Left lung (tissue), 10 donors: Measurements from ENCODE around the gene HOXB1. TPM values are rescaled to one million over a fixed set of nuclear protein-coding genes. Genes with fewer than 3 reads are reported as not detected.
A peak's percentile ranks its signal among the peaks of the same experiment; 100 is the strongest.

Experiments used
- ATAC-seq: fragments of 200-7000 bp; cut with Tn5 transposase; one replicate; pipeline ENCODE4 v1.9.1; 2020; ENCODE audit warnings: moderate library complexity
- DNase-seq, 4 donors: peaks; one replicate each; pipeline ENCODE4 v3.0.0-alpha.2; 2013 to 2020
- H3K27ac ChIP-seq, 2 donors: fragments of 200-600 bp; sonication (generic) in 1 of 2; one replicate each; pipeline versions ENCODE4 v1.5.0 to v1.8.0; 2020 to 2021
- H3K27me3 ChIP-seq, 2 donors: fragments of 200-600 bp; sonication (generic) in 1 of 2; one replicate each; pipeline versions ENCODE4 v1.5.0 to v1.8.0; 2020 to 2021
- H3K36me3 ChIP-seq, 2 donors: fragments of 200-600 bp; sonication (generic) in 1 of 2; one replicate each; pipeline versions ENCODE4 v1.5.0 to v1.8.0; 2020 to 2021
- H3K4me1 ChIP-seq, 2 donors: fragments of 200-600 bp; one replicate each; pipeline ENCODE4 v1.8.0; 2021
- H3K4me3 ChIP-seq, 2 donors: fragments of 200-600 bp; sonication (generic) in 1 of 2; one replicate each; pipeline versions ENCODE4 v1.5.0 to v1.8.0; 2020 to 2021; ENCODE audit warnings: mild to moderate bottlenecking in 1 of 2
- H3K9me3 ChIP-seq, 2 donors: fragments of 200-600 bp; sonication (generic) in 1 of 2; one replicate each; pipeline versions ENCODE4 v1.5.0 to v1.8.0; 2020 to 2021
- intact Hi-C, 2 donors: fragments of 100-400 bp; cut with DNase I; formaldehyde crosslinking; loops; one replicate each; pipeline versions ENCODE4 v1.11.2 to v1.14.2; 2022
- polyA plus RNA-seq, 6 donors: library from polyadenylated mRNA; unstranded; fragments of 120-200 nt; gene quantifications; one replicate each; pipeline ENCODE4 v1.2.1, GENCODE V29; 2013; ENCODE audit not compliant: insufficient read length in 6 of 6
- total RNA-seq, 2 donors: library from RNA; stranded (reverse); fragmentation: NEBNext Ultra II Directional; extraction: Animal tissue kit (Norgen Biotek cat#: 25700); gene quantifications; one replicate each; pipeline ENCODE4 v1.2.1, GENCODE V29; 2021
- TF ChIP-seq, protein P1 (sequence below), 2 donors: fragments of 200-600 bp; sonication (generic) in 1 of 2; IDR thresholded peaks; one replicate each; pipeline versions ENCODE4 v1.5.0 to v1.8.0; 2021; ENCODE audit warnings: antibody characterized with exemption in 2 of 2
- donor health status: DM: no; HTN: yes; CAD: no.
- donor health status: DM: no; HTN: no; CAD: no.

The HOXB1 gene
- total and polyA plus RNA-seq, 8 donors = 0.09 to 0.39 (median 0.10) TPM; not detected in 3

GRCh38 chr17:48542698-48543106, 11.9 kb upstream of the HOXB1 start:
- Histone ChIP-seq H3K27ac (peak overlapping the region; percentile 82 to 89), H3K4me1 (peaks cover 0 to 22% of the 10 kb centered on the region in 2 donors), H3K9me3 (no peaks in the 10 kb centered on the region), H3K27me3 (peaks cover 29 to 100% of the 10 kb centered on the region in 2 donors), H3K4me3 (peak overlapping the region; percentile 51 to 63), H3K36me3 (no peaks in the 10 kb centered on the region)
- DNase-seq (no peak), ATAC-seq (no peak)
- intact Hi-C loops = no loop called here
- TF ChIP-seq, protein P1, sequence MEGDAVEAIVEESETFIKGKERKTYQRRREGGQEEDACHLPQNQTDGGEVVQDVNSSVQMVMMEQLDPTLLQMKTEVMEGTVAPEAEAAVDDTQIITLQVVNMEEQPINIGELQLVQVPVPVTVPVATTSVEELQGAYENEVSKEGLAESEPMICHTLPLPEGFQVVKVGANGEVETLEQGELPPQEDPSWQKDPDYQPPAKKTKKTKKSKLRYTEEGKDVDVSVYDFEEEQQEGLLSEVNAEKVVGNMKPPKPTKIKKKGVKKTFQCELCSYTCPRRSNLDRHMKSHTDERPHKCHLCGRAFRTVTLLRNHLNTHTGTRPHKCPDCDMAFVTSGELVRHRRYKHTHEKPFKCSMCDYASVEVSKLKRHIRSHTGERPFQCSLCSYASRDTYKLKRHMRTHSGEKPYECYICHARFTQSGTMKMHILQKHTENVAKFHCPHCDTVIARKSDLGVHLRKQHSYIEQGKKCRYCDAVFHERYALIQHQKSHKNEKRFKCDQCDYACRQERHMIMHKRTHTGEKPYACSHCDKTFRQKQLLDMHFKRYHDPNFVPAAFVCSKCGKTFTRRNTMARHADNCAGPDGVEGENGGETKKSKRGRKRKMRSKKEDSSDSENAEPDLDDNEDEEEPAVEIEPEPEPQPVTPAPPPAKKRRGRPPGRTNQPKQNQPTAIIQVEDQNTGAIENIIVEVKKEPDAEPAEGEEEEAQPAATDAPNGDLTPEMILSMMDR (IDR thresholded peaks at IDR 0.05) = no peak

DNA sequence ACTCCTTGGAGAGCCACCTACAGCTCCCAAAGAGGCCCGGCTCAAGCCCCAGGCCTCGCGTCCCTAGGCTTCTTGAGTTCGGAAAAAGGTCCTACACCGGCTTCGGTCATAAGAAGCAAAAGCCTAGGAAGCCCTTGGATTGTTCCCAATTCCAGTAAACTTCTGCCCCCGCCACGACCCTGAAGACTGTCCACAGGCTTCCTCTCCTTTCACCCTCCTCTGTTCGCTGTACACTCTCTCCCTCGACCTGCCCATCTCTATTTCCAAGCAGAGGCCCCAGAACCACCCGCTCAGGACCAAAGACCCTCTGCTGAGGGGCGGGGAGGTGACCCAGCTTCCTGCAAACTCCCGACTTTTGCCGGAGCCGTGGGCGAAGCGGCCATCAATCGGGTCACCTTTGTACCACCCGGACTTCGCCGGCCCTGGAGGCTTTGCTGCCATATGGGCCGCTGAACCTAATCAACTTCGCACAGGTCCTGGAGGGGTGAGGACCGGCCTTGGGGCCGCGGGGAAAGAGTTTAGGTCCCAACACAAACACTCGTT, 11.4 kb upstream of the HOXB1 start:
- Histone ChIP-seq H3K4me3 (peak overlapping the region; percentile 51 to 63), H3K9me3 (no peaks in the 10 kb centered on the region), H3K27ac (peak overlapping the region; percentile 82 to 89), H3K4me1 (peaks cover 0 to 22% of the 10 kb centered on the region in 2 donors), H3K36me3 (no peaks in the 10 kb centered on the region), H3K27me3 (peaks cover 29 to 100% of the 10 kb centered on the region in 2 donors)
- DNase-seq (peak in 2 of 4 donors; percentile 25 to 67), ATAC-seq (peak; percentile 8)
- intact Hi-C loops = no loop called here
- TF ChIP-seq, protein P1 (IDR thresholded peaks at IDR 0.05) = no peak

DNA sequence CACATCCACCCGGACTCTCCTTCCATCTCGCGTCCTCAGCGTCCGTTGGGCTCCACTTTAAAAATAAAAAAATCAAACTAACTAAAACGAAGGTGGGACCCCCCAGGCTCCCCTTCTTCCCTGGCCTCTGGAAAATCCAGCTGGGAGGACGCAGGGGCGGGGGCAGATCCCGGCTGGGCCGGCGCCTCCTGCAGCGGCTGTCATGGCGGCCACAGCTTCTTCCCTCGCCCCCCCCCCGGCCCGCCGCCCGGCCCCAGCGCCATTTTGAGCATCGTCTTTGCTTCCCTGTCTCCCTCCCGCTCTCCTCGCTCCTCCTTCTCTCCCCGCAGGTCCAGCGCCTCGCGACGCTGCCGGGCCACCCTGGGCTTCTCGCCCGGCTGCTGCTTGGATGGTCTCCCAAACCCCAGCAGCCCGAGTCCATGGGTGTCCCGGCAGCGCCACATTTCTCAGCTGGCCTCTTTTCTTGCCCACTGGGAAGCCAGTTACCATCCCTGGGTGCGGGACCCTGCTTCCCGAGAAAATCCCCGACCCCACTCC, 10.8 kb upstream of the HOXB1 start:
- DNase-seq (peak in 3 of 4 donors; percentile 64 to 90 (median 84)), ATAC-seq (peak; percentile 46)
- H3K27ac ChIP-seq = peak overlapping the region; percentile 82 to 89
- no peaks in the 10 kb centered on the region for H3K36me3 ChIP-seq
- H3K4me1 ChIP-seq = peaks cover 0 to 22% of the 10 kb centered on the region in 2 donors
- peaks cover 29 to 100% of the 10 kb centered on the region in 2 donors for H3K27me3 ChIP-seq
- intact Hi-C loops = no loop called here
- no peaks in the 10 kb centered on the region for H3K9me3 ChIP-seq
- peak overlapping the region; percentile 51 to 63 for H3K4me3 ChIP-seq
- TF ChIP-seq, protein P1 (IDR thresholded peaks at IDR 0.05) = no peak

GRCh38 chr17:48541036-48541576, 10.3 kb upstream of the HOXB1 start:
- ATAC-seq (no peak), DNase-seq (no peak)
- TF ChIP-seq, protein P1 (IDR thresholded peaks at IDR 0.05) = no peak
- Histone ChIP-seq H3K27me3 (peaks cover 29 to 98% of the 10 kb centered on the region in 2 donors), H3K4me3 (peak overlapping the region; percentile 51 to 63), H3K27ac (peak overlapping the region; percentile 82 to 89), H3K4me1 (peaks cover 0 to 22% of the 10 kb centered on the region in 2 donors), H3K9me3 (no peaks in the 10 kb centered on the region), H3K36me3 (no peaks in the 10 kb centered on the region)
- intact Hi-C loops = no loop called here

DNA sequence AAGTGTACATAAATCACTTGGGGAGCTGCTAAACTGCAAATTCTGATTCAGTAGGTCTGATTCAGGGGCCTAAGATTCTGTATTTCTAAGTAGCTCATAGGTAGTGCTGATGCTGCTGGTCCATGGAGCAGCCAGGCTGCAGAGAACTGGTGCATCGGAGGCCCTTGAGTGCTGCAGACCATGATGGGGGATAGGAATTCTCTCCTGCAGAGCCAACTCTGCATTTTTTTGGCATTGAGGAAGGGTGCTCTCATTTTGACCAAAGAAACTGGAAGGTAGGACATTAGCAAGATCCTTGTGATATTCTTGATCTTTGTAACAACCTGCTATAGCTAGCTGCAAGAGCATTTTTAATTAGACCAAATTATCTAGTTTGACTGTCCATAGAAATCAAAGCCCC, 9.4 kb upstream of the HOXB1 start:
- TF ChIP-seq, protein P1 (IDR thresholded peaks at IDR 0.05) = no peak
- no peak for DNase-seq
- intact Hi-C loops = no loop called here
- ATAC-seq = no peak
- Histone ChIP-seq H3K9me3 (no peaks in the 10 kb centered on the region), H3K4me1 (peaks cover 0 to 19% of the 10 kb centered on the region in 2 donors), H3K4me3 (no peak overlapping the region), H3K27ac (no peak overlapping the region), H3K36me3 (no peaks in the 10 kb centered on the region), H3K27me3 (peaks cover 28 to 92% of the 10 kb centered on the region in 2 donors)
